Neuron (in vitro differentiated cells): Measurements from ENCODE around the gene CGB8.

ENCODE experiments used
- H2AFZ ChIP-seq: one replicate; pipeline ENCODE4 v1.6.1; 2013; ENCODE audit warnings: low read depth, mild to moderate bottlenecking, inconsistent platforms, low read length, moderate library complexity
- H3K27me3 ChIP-seq: one replicate; pipeline ENCODE4 v1.6.1; 2013; ENCODE audit warnings: low read length; ENCODE audit not compliant: insufficient read depth
- H3K36me3 ChIP-seq: one replicate; pipeline ENCODE4 v1.6.1; 2013; ENCODE audit warnings: low read length; ENCODE audit not compliant: insufficient read depth
- H3K4me1 ChIP-seq: one replicate; pipeline ENCODE4 v1.6.1; 2013; ENCODE audit warnings: low read length; ENCODE audit not compliant: insufficient read depth
- H3K4me3 ChIP-seq: 2 replicates; pipeline ENCODE4 v1.5.1; 2013; ENCODE audit warnings: mild to moderate bottlenecking, low read length, moderate library complexity
- H3K9me3 ChIP-seq: one replicate; pipeline ENCODE4 v1.6.1; 2013; ENCODE audit warnings: low read length

CGB8 gene

GRCh38 chr19:48999481-49000325 is 49.2 kb downstream of the CGB8 start:
- peaks cover 20% of the 10 kb centered on the region for H3K36me3 ChIP-seq
- H3K27me3 ChIP-seq, result no peaks in the 10 kb centered on the region

GRCh38 chr19:48997972-48998371 is 50.9 kb downstream of the CGB8 start:
- Histone ChIP-seq H2AFZ (no peak overlapping the region), H3K4me1 (peaks cover 10% of the 10 kb centered on the region), H3K36me3 (peaks cover 5% of the 10 kb centered on the region)

More at GRCh38 chr19:48999481-49000325, 49.2 kb downstream of the CGB8 start:
- Histone ChIP-seq H2AFZ (no peak overlapping the region), H3K4me3 (no peak overlapping the region), H3K4me1 (peaks cover 4% of the 10 kb centered on the region), H3K9me3 (no peaks in the 10 kb centered on the region)

More at GRCh38 chr19:48997972-48998371, 50.9 kb downstream of the CGB8 start:
- H3K9me3 ChIP-seq, result no peaks in the 10 kb centered on the region
- no peaks in the 10 kb centered on the region for H3K27me3 ChIP-seq
- no peak overlapping the region for H3K4me3 ChIP-seq
